Endodermal cell (in vitro differentiated cells): ENCODE measurements around the gene NIPAL3. TPM values are rescaled to one million over a fixed set of nuclear protein-coding genes. Genes with fewer than 3 reads are reported as not detected.
A peak's percentile ranks its signal among the peaks of the same experiment; 100 is the strongest.

Source experiments
- DNase-seq: peaks from one replicate; pipeline ENCODE4 v3.0.0-alpha.2; 2017
- H3K27ac ChIP-seq: 2 replicates; pipeline ENCODE4 v1.5.1; 2013; ENCODE audit warnings: mild to moderate bottlenecking, low read depth, low read length, moderate library complexity
- H3K27me3 ChIP-seq: 2 replicates; pipeline ENCODE4 v1.6.1; 2013; ENCODE audit warnings: mild to moderate bottlenecking, low read length, moderate library complexity; ENCODE audit not compliant: insufficient read depth, control insufficient read depth, poor library complexity, severe bottlenecking
- H3K36me3 ChIP-seq: 2 replicates; pipeline ENCODE4 v1.7.0; 2013; ENCODE audit warnings: mild to moderate bottlenecking, low read length, moderate library complexity; ENCODE audit not compliant: control insufficient read depth, insufficient read depth
- H3K4me1 ChIP-seq: one replicate; pipeline ENCODE4 v1.7.0; 2013; ENCODE audit warnings: low read length; ENCODE audit not compliant: control insufficient read depth, insufficient read depth
- H3K4me3 ChIP-seq: 2 replicates; pipeline ENCODE4 v1.5.1; 2013; ENCODE audit warnings: mild to moderate bottlenecking, low read length, moderate library complexity
- H3K9ac ChIP-seq: 2 replicates; pipeline ENCODE4 v1.6.1; 2013; ENCODE audit warnings: mild to moderate bottlenecking, low read length, moderate library complexity; ENCODE audit not compliant: poor library complexity, severe bottlenecking; ENCODE audit errors: extremely low read depth
- H3K9me3 ChIP-seq: 2 replicates; pipeline ENCODE4 v1.6.1; 2013; ENCODE audit warnings: mild to moderate bottlenecking, low read length, moderate library complexity; ENCODE audit not compliant: control insufficient read depth
- H3K27ac Mint-ChIP-seq: 2 replicates; pipeline ENCODE4 v1.8.0; 2020; ENCODE audit warnings: mixed read lengths
- H3K27me3 Mint-ChIP-seq: 2 replicates; pipeline ENCODE4 v1.8.0; 2021; ENCODE audit warnings: mild to moderate bottlenecking, mixed read lengths; ENCODE audit not compliant: insufficient read depth
- H3K36me3 Mint-ChIP-seq: 2 replicates; pipeline ENCODE4 v1.8.0; 2020; ENCODE audit warnings: low read depth, mixed read lengths
- H3K4me1 Mint-ChIP-seq: 2 replicates; pipeline ENCODE4 v1.8.0; 2020; ENCODE audit warnings: mixed read lengths
- H3K4me3 Mint-ChIP-seq: 2 replicates; pipeline ENCODE4 v1.8.0; 2020; ENCODE audit warnings: mild to moderate bottlenecking, moderate library complexity, mixed read lengths
- H3K9me3 Mint-ChIP-seq: 2 replicates; pipeline ENCODE4 v1.8.0; 2020; ENCODE audit warnings: mild to moderate bottlenecking, mixed read lengths
- CTCF ChIP-seq: fragments of 200-600 bp; sonication (generic); conservative IDR thresholded peaks from 2 replicates; pipeline ENCODE4 v1.5.0; 2021; ENCODE audit warnings: antibody characterized with exemption, mild to moderate bottlenecking
- WGBS, 2 experiments: methylation state at CpG; one replicate each; pipeline versions ENCODE4 v1.1.5 to v1.1.7; 2013; ENCODE audit warnings: missing lambda C conversion rate in 2 of 2, mixed read lengths in 1 of 2; ENCODE audit not compliant: insufficient coverage in 1 of 2, insufficient read length in 1 of 2; 5-methylcytosine and 5-hydroxymethylcytosine counted together
- long read RNA-seq, 4 experiments: library from polyadenylated mRNA in 2 of 4; library from RNA in 1 of 4; library from capped mRNA in 1 of 4; stranded (forward) in 3 of 4; unstranded in 1 of 4; transcript quantifications; one replicate each; pipeline ENCODE4 v2.0.0, GENCODE V29; 2020 to 2021; ENCODE audit warnings: inconsistent platforms in 1 of 4
- polyA plus RNA-seq, 2 experiments: library from polyadenylated mRNA; stranded (reverse); fragments of 50-300 nt; gene quantifications; one replicate each; pipeline ENCODE4 v1.2.3, GENCODE V29; 2013
- total RNA-seq, 2 donors: library from RNA; stranded (reverse); fragmentation: NEBNext Ultra II Directional in 1 of 2; extraction: Animal tissue kit (Norgen Biotek cat#: 25700) in 1 of 2; gene quantifications; 2 replicates in 1 of 2; 3 replicates in 1 of 2; pipeline ENCODE4 v1.2.1, GENCODE V29; 2021

The NIPAL3 gene
- total RNA-seq = 1 to 10 TPM; 4.7 to 5.5 TPM
- 7.9 TPM for polyA plus RNA-seq (2013, experiment 1 of 2)
- 7.4 TPM for polyA plus RNA-seq (2013, experiment 2 of 2)
- long read RNA-seq, experiment 1, partial matches to known transcripts = 1 of 3 reads
- long read RNA-seq, experiment 1, other reads (novel, unspliced or antisense) = 1 of 3 reads
- long read RNA-seq, experiment 2, partial matches to known transcripts = 1 of 12 reads
- long read RNA-seq, experiment 2, other reads (novel, unspliced or antisense) = 4 of 12 reads
- long read RNA-seq, experiment 3, transcript NIPAL3-204 (12 exons, 1,711 nt) = major isoform, 9 of 24 reads
- long read RNA-seq, experiment 3, transcript NIPAL3-202 (12 exons, 1,676 nt) = minor isoform, 7 of 24 reads
- long read RNA-seq, experiment 3, partial matches to known transcripts = 0 of 24 reads
- long read RNA-seq, experiment 3, other reads (novel, unspliced or antisense) = 6 of 24 reads
- long read RNA-seq, experiment 4, partial matches to known transcripts = 0 of 4 reads
- long read RNA-seq, experiment 4, other reads (novel, unspliced or antisense) = 1 of 4 reads

GRCh38 chr1:24415334-24415909, at the start of gene NIPAL3:
TSS of gene NIPAL3 (plus strand) at chr1:24415802. CDS start at chr1:24419548, 3,746 bp downstream.
- 3% methylated on average over 23 to 28 of the region's 28 CpGs for WGBS, 2 experiments
- Histone ChIP-seq H3K9ac (no peak within 1 kb of the TSS), H3K4me3 (peak within 1 kb of the TSS; percentile 90), H3K9me3 (no peaks in the 10 kb centered on the region), H3K36me3 (no peaks in the 10 kb centered on the region), H3K4me1 (no peaks in the 10 kb centered on the region), H3K27ac (no peak within 1 kb of the TSS), H3K27me3 (no peaks in the 10 kb centered on the region)
- peak; percentile 99 for DNase-seq
- Mint-ChIP-seq H3K36me3 (no peaks in the 10 kb centered on the region), H3K27ac (peak within 1 kb of the TSS; percentile 89), H3K27me3 (peaks cover 3% of the 10 kb centered on the region), H3K4me1 (peaks cover 15% of the 10 kb centered on the region), H3K4me3 (peak within 1 kb of the TSS; percentile 76), H3K9me3 (no peaks in the 10 kb centered on the region)
- TF ChIP-seq CTCF = peak; percentile 94

DNA sequence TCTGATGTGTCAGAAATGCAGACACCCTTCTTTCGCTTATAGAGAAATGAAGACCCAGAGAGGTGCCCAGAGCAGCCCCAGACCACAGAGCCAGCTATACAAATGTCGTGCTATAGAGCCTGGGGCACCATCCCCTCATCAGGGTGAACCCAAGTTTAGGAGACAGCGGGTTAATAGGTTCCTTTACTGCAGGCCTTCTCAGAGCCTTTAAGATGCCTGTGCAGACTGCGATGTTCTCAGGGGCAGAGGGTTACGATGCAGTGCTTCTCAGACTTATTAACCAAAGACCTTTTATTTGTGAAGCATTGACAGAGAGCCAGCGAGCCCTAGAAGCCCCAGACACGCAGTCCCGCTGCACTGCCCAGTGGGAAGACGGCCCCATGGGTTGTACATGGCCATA, 48.9 kb upstream of the NIPAL3 start:
- DNase-seq = no peak
- TF ChIP-seq CTCF = no peak
- no peaks in the 10 kb centered on the region for H3K27me3 Mint-ChIP-seq
- no peak overlapping the region for H3K4me3 Mint-ChIP-seq
- no peaks in the 10 kb centered on the region for H3K9me3 Mint-ChIP-seq
- peaks cover 19% of the 10 kb centered on the region for H3K4me1 Mint-ChIP-seq
- Histone ChIP-seq H3K27me3 (no peaks in the 10 kb centered on the region), H3K36me3 (no peaks in the 10 kb centered on the region), H3K9me3 (no peaks in the 10 kb centered on the region), H3K4me3 (no peak overlapping the region), H3K4me1 (no peaks in the 10 kb centered on the region), H3K9ac (no peak overlapping the region), H3K27ac (no peak overlapping the region)
- WGBS, 2 experiments = 95 to 97% methylated on average over 9 of the region's 9 CpGs
- H3K27ac Mint-ChIP-seq = no peak overlapping the region
- H3K36me3 Mint-ChIP-seq = peaks cover 8% of the 10 kb centered on the region

GRCh38 chr1:24369199-24369598, 46.4 kb upstream of the NIPAL3 start:
- Mint-ChIP-seq H3K27me3 (no peaks in the 10 kb centered on the region), H3K4me3 (no peak overlapping the region), H3K4me1 (peaks cover 21% of the 10 kb centered on the region), H3K9me3 (no peaks in the 10 kb centered on the region), H3K27ac (no peak overlapping the region), H3K36me3 (peaks cover 8% of the 10 kb centered on the region)
- no peak for TF ChIP-seq CTCF
- DNase-seq = no peak
- WGBS, 2 experiments = 95 to 100% methylated on average over 1 to 4 of the region's 4 CpGs
- Histone ChIP-seq H3K9me3 (no peaks in the 10 kb centered on the region), H3K4me1 (no peaks in the 10 kb centered on the region), H3K27me3 (no peaks in the 10 kb centered on the region), H3K9ac (no peak overlapping the region), H3K4me3 (no peak overlapping the region), H3K27ac (no peak overlapping the region), H3K36me3 (no peaks in the 10 kb centered on the region)
